ENCODE data around the gene SPATA32.

DNA sequence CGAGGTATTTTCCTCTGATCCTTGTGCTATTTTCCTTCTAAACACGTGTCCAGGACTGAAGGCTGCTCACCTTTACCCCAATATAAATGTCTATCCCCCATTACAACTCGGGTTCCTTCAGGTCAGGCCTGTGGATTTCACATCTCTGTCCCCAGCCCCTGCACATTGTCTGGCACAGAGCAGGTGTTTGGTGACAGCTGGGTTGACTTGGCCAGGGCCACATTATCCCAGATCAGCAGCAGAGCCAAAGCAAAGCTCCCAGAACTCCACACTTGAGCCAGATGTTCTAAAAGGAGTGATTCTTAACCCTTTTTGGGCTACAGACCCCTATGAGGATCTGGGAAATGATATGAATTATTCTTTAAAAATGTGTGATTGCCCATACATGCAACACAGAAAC, 18.0 kb upstream of the SPATA32 start:
- TF ChIP-seq, protein P1, sequence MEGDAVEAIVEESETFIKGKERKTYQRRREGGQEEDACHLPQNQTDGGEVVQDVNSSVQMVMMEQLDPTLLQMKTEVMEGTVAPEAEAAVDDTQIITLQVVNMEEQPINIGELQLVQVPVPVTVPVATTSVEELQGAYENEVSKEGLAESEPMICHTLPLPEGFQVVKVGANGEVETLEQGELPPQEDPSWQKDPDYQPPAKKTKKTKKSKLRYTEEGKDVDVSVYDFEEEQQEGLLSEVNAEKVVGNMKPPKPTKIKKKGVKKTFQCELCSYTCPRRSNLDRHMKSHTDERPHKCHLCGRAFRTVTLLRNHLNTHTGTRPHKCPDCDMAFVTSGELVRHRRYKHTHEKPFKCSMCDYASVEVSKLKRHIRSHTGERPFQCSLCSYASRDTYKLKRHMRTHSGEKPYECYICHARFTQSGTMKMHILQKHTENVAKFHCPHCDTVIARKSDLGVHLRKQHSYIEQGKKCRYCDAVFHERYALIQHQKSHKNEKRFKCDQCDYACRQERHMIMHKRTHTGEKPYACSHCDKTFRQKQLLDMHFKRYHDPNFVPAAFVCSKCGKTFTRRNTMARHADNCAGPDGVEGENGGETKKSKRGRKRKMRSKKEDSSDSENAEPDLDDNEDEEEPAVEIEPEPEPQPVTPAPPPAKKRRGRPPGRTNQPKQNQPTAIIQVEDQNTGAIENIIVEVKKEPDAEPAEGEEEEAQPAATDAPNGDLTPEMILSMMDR (IDR thresholded peaks at IDR 0.05), result no peak
- no peak for TF ChIP-seq POLR2A (IDR thresholded peaks at IDR 0.05)
- TF ChIP-seq POLR2AphosphoS5 (IDR thresholded peaks at IDR 0.05), result no peak
- TF ChIP-seq EP300 (IDR thresholded peaks at IDR 0.05), result no peak

Data from sigmoid colon (tissue), 4 donors.